Anterior cingulate cortex (tissue), 58 donors: ENCODE results near the gene JAGN1.
A peak's percentile ranks its signal among the peaks of the same experiment; 100 is the strongest.
"Not testable (repeated sequence)": the region's sequence is repeated elsewhere in the genome, so short reads cannot be mapped to it uniquely, and the experiment has no call there.

Experiments
- DNase-seq, 58 donors: peaks; one replicate each; lab custom pipeline; 2025; lab: John Stamatoyannopoulos, UW

JAGN1 gene

DNA sequence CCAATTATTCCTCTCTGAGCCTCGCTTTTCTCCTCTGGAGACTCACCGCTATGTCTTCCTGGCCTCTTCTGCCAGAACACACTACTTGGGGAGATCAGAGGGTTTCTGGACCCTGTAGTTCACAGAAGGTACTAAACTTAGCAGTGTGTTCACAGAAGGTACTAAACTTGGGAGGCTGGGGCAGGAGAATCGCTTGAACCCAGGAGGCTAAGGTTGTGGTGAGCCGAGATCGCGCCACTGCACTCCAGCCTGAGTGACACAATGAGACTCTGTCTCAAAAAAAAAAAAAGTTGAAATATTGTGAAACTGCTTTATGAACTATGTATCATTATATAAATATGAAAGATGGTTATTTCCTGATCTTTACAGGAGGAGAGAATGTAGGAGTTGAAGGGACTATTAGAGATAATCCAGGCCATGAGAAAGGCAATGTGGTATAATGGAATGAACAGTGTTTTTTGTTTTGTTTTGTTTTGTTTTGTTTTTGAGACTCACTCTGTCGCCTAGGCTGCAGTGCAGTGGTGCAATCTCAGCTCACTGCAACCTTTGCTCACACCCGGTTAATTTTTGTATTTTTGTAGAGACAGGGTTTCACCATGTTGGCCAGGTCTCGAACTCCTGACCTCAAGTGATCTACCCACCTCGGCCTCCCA lies 6.5 kb downstream of the JAGN1 start:
- not testable (repeated sequence) for DNase-seq

DNA sequence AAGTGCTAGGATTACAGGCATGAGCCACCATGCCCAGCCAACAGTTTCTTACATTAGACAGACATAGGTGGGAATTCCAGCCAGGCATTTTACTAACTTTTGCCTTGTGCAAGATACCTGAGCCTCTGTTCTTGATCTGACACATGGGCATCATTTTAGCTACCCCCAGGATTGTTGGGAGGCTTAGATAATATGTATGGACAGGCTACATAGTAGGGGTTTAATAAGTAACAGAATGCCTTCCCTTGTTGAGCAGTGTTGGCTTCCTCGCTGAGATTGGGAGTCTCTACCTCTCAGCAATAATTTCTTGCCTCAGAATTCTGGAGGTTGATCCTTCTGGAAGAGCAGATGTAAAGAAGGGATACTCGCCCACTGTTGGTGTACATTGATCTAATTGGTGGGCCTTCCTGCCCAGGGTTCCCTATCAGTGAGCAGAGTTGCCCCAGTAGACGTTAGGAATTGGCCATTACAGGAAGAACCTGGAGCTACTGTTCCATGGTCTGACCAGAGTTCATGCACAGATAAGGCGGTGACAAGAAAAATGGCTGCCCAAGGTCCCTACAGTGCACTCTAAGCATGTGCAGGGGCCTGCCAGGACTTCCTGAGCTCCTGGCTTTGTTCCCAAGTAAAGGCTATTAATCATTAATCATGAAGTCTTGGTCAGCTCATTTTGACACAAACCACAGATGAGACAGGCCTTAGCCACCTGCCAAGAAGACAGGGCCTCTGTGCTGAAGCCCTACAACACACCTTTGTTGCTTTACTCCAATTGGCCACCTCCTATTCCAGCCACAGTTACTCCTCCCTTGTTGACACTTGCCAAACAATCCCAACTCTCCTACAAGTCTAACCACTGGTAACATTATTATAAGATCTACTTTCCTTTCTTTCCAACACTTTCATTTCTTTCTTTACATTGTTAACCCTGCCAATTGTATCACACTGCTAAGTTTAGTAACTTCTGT lies 7.3 kb downstream of the JAGN1 start:
- no peak for DNase-seq

DNA sequence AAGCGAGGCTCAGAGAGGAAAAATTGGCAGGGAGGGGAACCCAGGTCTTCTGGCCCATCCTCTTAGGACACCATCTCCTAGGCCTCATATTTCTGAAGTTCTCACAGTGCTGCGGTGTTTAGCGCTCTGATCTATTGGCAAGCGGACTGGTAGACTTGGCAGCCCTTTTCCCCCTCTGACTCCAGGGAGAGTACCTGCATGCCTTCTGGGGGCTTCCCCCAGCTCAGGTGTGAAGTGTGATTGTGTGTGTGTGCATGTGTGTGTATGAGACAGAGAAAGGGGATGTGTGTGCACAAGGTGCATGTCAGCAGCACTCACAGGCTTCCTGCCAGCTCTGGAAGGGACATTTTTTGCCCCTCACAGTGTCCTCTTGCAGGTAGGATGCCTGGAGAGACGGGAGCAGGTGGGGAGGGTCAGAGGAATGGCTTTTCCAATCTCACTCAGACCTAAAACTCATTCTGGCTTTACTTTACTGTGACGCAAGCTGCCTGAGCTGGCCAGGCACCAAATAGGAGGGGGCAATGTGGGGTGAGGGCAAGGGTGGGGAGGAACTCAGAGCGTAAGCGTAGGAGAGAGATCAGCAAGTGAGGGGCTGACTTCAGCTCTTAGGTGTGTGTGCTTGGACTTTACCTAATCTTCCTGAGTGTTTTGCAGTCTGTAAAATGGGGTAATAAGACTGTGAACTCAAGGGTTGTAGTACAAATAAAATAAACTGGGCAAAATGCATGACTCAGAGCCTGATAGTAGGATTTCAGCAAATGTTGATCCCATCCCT lies 8.2 kb downstream of the JAGN1 start:
- DNase-seq = no peak

DNA sequence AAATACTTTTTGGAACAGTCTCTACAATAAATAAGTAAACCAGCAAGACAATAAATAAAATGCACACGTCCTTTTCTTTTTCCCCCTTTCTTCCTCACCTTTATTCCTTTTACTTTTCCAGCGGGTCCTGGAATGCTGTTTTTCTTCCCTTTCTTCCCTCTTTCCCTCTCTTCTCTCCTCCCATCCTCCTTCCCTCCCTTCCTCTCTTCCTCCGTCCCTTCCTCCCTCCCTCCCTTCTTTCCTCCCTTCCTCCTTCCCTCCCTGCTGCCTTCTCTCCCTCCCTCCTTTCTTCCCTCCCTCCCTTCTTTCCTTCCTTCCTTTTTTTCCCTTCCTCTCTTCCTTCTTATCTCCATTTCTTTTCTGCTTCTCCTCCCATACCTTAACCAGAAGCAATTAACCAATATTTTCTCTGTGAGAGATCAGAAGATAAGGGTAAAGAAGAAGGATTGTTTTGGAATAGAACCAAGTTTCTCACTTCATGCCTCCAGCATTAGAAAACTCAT lies 8.9 kb downstream of the JAGN1 start:
- DNase-seq = no peak

DNA sequence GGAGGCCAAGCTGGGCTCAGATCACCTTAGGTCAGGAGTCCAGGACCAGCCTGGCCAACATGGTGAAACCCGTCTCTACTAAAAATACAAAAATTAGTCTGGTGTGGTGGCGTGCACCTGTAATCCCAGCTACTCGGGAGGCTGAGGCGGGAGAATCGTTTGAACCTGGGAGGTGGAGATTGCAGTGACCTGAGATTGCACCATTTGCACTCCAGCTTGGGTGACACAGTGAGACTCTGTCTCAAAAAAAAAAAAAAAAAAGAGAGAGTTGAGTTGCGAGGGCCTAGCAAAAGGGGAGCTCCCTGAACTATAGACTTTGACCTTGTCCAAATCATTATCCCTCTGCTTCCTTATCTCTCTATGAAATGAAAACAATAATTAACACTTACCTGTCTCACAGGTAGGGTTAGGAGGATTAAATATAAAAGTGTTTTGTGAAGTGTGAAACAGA lies 10.6 kb downstream of the JAGN1 start:
- not testable (repeated sequence) for DNase-seq

DNA sequence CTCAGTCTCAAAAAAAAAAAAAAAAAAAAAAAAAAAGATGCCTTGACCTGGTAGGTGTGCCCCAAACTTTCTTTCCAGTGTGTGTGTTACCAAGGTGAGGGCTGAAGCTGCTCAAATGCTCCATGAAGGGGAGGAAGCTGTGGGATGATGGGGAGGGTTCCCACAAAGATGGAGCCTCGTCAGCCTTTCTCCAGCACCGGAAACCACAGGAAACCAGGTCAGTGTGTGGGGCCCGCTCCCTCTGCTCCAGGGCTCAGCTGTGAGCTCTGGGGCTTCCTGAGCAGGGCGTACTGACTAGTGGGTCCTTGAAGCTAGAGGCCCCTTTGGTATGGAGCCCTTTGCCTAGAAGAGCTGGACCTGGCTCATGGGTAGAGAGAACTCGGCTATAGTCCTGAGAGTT lies 11.6 kb downstream of the JAGN1 start:
- DNase-seq = no peak

DNA sequence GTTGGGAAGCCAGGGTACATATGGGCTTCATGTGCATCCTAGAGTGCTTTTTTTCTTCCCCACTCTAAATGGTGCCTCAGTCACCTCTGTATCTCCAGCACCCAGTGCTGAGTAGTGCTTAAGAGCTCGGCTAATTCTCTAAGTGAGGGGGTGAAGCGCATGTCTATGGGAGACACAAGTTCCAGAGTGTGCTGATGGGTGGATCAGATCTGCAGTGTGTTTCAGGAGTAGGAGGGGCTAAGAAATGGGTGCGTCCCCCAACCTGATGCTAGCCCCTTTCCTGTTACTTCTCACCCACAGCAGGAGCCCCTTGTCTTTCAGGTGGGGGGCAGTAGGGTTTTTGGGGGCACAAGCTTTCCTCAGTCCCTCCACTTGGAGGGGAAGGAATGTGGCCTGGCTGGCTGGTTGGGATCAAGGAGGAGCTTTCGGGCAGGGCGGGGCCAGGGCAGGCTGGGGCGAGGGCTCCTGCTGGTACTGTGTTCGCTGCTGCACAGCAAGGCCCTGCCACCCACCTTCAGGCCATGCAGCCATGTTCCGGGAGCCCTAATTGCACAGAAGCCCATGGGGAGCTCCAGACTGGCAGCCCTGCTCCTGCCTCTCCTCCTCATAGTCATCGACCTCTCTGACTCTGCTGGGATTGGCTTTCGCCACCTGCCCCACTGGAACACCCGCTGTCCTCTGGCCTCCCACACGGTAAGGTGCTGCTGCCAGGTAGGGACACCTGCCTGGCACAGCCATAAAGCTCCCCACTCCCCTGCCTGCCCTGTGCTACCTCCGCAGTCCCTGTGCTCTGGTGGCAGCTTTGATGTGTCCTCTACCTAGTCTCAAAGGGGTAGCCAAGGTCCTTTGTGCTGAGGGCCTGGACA lies 12.2 kb downstream of the JAGN1 start, which contains the start of gene IL17RE:
IL17RE (plus strand) TSS at position 477 of the 866 bp plus-strand sequence; CDS start at position 562, 85 bp downstream.
- DNase-seq = peak in 1 of 58 donors; percentile 30

DNA sequence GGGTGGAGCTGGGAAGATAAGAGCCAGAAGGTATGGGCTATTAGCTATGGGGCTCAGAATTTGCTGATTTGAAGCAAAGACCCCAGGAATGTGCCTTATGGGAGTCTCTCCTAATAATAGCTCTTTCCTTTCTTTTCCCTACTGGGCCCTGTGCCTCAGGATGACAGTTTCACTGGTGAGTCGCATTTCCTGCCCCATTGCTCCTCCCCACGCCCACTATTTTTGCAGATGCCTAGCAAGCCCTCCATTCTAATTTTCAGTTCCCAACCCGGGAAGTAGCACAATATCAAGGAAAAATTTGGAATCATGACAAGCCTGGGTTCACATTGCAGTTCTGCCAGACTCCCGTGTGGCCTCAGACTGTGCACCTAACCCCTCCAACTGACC lies 12.8 kb downstream of the JAGN1 start:
- DNase-seq = no peak

DNA sequence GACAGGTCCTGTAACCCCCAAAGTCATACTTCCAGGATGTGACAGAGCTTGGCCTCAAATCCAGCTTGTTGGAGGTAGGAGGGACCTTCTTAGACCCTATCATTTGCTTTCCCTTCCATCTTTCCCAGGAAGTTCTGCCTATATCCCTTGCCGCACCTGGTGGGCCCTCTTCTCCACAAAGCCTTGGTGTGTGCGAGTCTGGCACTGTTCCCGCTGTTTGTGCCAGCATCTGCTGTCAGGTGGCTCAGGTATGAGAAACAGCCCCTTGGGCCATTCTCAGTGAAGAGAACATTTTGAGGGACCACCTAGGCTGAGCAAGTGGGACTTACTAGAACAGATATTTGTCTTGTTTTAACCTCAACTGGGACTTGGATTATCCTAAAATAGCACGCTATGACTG lies 13.5 kb downstream of the JAGN1 start:
- no peak for DNase-seq

DNA sequence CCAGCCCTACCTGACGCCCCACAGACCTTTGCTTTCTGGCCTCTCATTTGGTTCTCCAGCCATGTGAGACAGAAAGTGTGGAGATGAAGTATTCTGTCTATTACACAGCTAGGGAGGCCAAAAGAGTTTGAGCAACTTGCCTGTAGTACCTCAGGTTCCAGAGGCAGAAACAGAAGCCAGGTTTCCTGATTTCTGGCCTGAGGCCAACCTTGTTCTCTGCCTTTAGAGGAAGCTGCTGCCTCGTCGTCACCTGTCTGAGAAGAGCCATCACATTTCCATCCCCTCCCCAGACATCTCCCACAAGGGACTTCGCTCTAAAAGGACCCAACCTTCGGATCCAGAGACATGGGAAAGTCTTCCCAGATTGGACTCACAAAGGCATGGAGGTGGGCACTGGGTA lies 16.1 kb downstream of the JAGN1 start:
- no peak for DNase-seq

DNA sequence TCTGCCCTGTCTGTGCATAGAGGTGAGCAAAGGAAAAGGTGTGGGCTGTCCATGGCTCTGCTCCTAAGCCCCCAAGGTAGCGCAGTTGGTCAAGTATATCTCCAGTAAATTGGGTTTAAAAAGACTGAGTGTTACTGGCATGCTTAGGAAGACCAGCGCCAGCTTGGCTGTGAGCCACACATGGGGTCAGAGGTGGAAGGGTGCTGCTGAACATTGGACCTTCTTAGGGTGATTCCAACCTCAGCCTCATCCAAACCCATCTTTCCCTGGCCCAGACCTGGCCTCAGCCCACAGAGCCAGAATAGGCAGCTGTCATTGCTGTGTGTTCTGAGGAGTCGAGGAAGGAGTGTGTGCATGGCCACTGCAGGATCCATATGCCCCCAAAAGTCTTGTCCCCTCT lies 17.9 kb downstream of the JAGN1 start:
- no peak for DNase-seq

DNA sequence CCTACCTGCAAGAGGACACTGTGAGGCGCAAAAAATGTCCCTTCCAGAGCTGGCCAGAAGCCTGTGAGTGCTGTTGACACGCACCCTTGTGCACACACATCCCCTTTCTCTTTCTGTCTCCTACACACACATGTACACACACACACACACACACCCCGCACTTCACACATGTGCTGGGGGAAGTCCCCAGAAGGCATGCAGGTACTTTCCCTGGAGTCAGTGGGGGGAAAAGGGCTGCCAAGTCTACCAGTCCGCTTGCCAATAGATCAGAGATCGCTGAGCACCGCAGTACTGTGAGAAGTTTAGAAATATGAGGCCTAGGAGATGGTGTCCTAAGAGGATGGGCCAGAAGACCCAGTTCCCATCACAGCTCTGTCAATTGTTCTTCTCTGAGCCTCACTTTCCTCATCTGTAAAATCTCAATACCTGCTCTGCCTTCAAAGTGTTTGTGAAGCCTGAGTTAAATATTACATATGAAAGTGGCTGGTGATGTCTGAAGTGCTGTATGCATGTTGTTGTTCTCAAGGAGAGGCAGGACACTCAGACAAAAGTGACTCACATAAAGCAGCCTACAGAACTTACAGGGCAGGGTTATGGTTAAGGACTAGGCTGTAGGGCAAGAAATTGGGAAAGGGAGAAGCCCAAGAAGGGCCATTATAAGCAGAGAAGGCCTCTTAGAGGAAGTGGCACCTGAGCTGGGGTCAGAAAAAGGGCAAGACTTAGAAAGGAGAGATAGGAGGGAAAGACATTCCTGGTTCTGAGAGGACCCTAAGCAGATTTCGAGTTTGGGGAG lies 19.0 kb downstream of the JAGN1 start:
- no peak for DNase-seq

DNA sequence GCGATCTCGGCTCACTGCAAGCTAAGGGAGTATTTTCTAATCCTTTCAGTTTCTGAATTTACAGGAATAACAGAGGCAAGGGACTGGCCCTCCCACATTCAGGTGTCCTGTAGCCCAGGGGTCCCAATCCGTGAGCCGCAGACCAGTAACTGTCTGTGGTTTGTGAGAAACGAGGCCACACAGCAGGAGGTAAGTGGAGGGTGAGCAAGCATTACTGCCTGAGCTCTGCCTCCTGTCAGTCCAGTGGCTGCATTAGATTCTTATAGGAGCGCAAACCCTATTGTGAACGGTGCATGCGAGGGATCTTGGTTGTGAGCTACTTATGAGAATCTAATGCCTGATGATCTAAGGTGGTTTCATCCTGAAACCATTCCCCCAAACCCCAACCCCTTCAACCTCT lies 21.5 kb downstream of the JAGN1 start:
- no peak for DNase-seq

DNA sequence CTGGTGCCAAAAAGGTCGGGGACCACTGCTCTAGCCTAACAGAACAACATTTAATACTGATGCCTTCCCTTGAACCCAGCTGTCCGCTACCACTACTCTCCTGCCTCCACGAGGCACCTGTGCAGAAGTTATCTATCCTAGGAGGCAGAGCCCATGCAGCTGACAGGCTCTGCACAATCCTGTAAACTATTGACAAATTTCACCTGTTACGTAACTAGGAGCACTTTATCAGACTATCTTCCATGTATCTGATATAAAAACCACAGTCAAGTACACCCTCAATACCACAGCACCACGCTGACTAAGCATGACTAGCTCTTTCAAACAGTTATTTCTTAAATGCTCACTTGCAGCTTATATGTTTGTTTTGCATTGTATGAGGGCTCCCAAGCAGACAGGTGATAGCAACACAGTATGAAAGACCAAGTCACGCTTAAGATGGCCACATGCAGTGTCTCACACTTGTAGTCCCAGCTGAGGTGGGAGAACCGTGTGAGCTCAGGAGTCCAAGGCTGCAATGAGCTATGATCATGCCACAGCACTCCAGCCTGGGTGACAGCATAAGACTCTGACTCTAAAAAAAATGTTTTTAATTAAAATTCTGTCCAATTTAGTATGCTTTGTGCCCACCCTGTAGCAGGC lies 22.0 kb downstream of the JAGN1 start:
- DNase-seq = no peak

DNA sequence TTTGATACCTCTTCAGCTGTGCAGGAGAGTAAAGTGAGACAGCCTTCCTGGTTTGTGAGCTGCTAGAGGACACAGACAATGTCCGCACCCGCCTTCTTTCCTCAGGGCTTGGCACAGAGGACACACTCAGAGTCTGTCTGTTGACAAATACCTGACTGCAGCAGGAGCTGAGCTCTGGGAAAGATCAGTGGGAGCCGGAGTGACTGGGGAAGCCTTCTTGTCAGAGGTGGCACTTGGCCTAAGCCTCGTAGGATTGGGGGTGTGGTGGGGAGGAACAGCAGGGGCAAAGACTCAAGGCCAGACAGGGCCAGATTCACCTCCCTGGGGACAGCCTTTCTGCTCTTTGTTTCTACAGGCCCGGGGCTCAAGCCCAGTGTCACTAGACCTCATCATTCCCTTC lies 23.2 kb downstream of the JAGN1 start:
- DNase-seq = no peak

DNA sequence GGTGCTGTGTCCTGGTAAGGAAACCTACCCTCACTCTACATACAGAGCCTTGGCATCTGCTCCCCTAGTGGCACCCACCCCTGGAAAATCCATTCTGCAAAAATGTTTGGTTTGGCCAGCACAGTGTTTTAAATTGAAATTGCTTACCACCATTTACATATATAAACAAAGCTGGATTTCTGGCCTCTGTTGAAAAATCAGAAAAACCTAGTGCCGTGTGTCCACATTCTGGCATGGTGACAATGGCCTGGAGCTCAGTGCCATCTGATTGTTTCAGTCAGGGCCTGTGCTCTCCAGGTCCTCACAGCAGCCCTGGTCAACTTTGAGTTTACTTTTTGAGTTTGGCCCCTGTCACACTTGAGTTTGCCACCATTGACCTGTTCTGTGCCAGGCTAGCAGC lies 23.6 kb downstream of the JAGN1 start:
- no peak for DNase-seq

DNA sequence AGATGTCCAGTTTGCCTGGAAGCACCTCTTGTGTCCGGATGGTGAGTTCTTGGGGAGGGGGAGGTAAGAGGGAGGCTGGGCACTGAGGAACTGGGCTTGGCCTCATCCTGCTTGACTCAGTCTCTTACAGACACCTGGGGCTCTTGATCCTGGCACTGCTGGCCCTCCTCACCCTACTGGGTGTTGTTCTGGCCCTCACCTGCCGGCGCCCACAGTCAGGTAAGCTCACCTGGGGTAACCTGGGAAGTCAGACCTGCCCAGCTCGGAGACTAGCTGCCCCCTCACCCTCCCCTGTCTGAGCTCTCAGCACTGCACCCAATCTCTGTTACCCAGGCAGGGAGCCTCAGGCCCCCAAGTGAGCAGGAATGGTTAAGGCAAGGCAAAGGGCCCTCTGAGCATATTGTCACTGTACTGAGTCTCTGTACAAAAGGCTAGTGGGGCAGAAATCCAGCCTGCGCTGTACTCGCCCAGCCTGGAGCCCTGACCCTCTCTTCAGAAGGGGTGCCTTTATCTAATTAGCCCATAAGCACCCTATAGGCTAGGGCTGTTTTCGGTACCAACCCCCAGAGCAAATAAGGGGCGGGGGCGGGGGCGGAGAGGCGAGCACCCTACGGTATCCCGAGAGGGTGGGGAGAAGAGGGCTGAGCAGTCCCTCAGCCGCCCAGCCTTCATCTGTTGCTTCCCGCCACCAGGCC lies 24.3 kb downstream of the JAGN1 start:
- no peak for DNase-seq
